ENCODE measurements around the gene CYP3A5. TPM values are rescaled to one million over a fixed set of nuclear protein-coding genes. Genes with fewer than 3 reads are reported as not detected.
"Not testable (repeated sequence)": the region's sequence is repeated elsewhere in the genome, so short reads cannot be mapped to it uniquely, and the experiment has no call there.

CYP3A5 gene
- total RNA-seq, 1 donor from 2014 or later, result 15.5 TPM

DNA sequence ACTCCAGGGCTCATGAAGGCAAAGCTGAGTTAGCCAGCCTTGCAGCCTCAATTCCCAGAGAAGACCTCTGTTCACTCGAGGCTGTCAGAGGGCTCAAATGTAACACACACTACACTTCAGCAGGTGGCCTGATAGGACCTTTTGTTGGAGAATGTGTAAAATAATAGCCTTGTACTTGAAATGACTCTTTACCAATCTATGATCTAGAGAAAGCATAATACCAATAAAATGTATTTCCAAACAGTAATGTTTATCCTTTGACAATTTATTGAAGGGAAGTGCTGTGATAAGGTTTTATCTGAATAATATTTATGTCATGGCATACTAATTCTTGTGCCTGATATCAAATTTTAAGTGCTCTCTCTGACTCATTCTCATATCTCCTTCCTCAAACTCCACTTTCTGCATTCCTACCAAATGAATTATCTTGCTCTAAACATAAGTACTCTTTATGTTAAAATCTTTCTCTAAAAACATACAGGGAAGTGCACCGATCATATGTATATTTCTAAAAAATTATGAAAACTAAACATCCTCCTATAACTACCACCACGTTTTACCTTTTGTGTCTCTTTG is 34.3 kb upstream of the CYP3A5 start:
- no peaks in the 10 kb centered on the region for H3K9me3 ChIP-seq
- no peak overlapping the region for H3K27ac ChIP-seq
- no peaks in the 10 kb centered on the region for H3K36me3 ChIP-seq
- no peak overlapping the region for H3K4me3 ChIP-seq
- no peak for ATAC-seq
- H3K27me3 ChIP-seq (ENCODE audit: low read depth), result no peaks in the 10 kb centered on the region
- no peak for DNase-seq
- intact Hi-C loops (cut with DNase I), result no loop called here
- no peaks in the 10 kb centered on the region for H3K4me1 ChIP-seq
- TF ChIP-seq, protein P1, sequence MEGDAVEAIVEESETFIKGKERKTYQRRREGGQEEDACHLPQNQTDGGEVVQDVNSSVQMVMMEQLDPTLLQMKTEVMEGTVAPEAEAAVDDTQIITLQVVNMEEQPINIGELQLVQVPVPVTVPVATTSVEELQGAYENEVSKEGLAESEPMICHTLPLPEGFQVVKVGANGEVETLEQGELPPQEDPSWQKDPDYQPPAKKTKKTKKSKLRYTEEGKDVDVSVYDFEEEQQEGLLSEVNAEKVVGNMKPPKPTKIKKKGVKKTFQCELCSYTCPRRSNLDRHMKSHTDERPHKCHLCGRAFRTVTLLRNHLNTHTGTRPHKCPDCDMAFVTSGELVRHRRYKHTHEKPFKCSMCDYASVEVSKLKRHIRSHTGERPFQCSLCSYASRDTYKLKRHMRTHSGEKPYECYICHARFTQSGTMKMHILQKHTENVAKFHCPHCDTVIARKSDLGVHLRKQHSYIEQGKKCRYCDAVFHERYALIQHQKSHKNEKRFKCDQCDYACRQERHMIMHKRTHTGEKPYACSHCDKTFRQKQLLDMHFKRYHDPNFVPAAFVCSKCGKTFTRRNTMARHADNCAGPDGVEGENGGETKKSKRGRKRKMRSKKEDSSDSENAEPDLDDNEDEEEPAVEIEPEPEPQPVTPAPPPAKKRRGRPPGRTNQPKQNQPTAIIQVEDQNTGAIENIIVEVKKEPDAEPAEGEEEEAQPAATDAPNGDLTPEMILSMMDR (IDR thresholded peaks at IDR 0.05), result no peak

DNA sequence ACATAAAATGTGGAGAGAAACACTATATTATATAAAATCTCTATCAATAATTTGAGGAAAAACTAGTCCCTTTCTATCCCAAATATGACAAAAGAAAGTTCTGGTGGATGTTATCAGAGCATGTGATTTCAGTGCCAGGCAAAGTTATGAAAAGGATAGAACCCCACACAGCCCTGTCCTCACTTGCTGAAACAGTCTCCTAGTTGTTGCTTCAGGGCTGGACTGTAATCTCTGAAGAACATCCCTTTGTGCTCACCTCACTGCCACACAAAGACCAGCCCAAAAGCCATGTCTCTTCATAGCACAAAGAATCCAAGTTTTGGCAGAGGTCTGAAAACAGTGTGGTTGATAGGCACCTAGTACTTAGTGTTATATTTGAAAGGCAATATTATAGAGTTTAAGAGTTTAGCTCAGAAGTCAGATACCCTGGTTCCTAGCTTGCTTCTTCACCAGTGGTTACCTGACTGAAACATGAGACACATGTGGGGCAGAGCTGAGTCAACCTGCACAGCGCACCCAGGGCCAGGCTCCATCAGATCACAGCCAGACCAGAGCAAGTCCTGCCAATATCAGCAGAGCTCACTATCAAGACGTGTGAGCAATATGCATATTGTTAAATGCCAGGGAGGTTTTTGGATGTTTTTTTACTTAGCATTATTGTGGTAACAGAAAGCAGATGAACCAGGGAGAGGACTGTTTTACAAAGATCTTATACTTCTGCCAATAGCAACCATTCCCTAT is 30.2 kb upstream of the CYP3A5 start:
- Histone ChIP-seq H3K27me3 (ENCODE audit: low read depth) (no peaks in the 10 kb centered on the region), H3K4me3 (no peak overlapping the region), H3K36me3 (no peaks in the 10 kb centered on the region), H3K4me1 (no peaks in the 10 kb centered on the region), H3K9me3 (no peaks in the 10 kb centered on the region), H3K27ac (no peak overlapping the region)
- intact Hi-C loops (cut with DNase I), result no loop called here
- TF ChIP-seq, protein P1 (IDR thresholded peaks at IDR 0.05), result no peak
- DNase-seq (no peak), ATAC-seq (no peak)

DNA sequence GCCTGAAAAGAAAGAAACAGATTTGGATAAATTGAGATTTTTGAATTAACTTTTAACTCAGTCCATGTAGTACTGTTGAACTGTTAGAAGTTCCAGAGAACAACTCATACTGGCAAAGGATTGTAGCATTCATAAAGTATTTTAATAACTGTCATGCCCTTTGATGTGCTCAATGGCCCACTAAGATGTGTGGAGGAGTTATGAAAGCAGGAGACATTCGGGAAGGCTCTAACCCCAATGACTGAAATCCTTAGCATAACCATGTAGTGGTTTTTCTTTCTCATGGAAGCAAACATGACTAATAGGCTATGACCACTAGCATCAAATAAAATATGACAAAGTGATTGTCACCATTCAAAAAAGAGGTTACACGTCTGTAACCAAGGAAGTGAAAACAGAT is 29.5 kb upstream of the CYP3A5 start:
- Histone ChIP-seq H3K4me1 (no peaks in the 10 kb centered on the region), H3K36me3 (no peaks in the 10 kb centered on the region), H3K27me3 (ENCODE audit: low read depth) (no peaks in the 10 kb centered on the region), H3K9me3 (no peaks in the 10 kb centered on the region), H3K4me3 (no peak overlapping the region), H3K27ac (no peak overlapping the region)
- DNase-seq, result no peak
- ATAC-seq, result no peak
- TF ChIP-seq, protein P1 (IDR thresholded peaks at IDR 0.05), result no peak
- intact Hi-C loops (cut with DNase I), result no loop called here

DNA sequence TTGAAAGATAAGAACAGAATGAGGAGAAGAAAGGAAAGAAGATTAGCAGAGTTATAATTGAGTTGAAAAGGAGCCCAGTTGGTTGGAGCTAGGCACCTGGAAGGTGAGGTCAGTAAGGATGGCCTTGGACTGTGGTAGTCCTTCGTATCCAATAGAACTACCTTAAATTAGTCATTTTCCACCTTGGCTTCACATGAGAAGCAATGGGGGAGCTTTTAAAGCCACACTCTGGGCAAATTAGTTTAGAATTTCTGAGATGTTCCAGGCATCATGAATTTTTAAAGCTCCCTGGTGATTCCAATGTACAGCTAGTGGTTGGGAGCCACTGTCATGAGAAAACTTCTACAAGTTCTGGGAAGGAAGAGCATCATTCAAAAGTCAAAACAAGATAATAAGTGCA is 27.3 kb upstream of the CYP3A5 start:
- ATAC-seq, result no peak
- H3K9me3 ChIP-seq, result no peaks in the 10 kb centered on the region
- no peaks in the 10 kb centered on the region for H3K4me1 ChIP-seq
- TF ChIP-seq, protein P1 (IDR thresholded peaks at IDR 0.05), result no peak
- H3K27me3 ChIP-seq (ENCODE audit: low read depth), result no peaks in the 10 kb centered on the region
- intact Hi-C loops (cut with DNase I), result no loop called here
- no peak for DNase-seq
- H3K4me3 ChIP-seq, result no peak overlapping the region
- no peak overlapping the region for H3K27ac ChIP-seq
- no peaks in the 10 kb centered on the region for H3K36me3 ChIP-seq

DNA sequence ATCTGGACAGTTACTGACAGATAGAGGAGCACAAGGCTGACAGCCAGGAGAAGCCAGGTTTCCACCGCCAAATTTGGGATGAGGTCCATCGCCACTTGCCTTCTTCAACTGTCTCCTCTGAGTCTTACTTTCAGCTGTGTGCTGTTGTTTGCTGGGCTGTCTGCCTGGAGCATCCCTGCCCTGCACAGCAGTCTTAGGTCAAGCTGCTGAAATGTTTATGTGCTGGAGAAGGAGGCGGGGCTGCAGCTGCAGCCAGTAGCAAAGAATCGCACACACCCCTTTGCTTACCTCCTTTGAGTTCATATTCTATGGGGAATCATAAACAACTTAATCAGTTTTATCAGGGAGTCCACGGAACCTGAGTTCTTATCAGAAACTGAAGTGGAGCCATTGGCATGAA is 20.1 kb upstream of the CYP3A5 start:
- intact Hi-C loops (cut with DNase I), result no loop called here
- ATAC-seq (no peak), DNase-seq (no peak)
- TF ChIP-seq, protein P1 (IDR thresholded peaks at IDR 0.05), result no peak
- Histone ChIP-seq H3K4me1 (no peaks in the 10 kb centered on the region), H3K27ac (no peak overlapping the region), H3K27me3 (ENCODE audit: low read depth) (no peaks in the 10 kb centered on the region), H3K36me3 (no peaks in the 10 kb centered on the region), H3K4me3 (no peak overlapping the region), H3K9me3 (no peaks in the 10 kb centered on the region)

DNA sequence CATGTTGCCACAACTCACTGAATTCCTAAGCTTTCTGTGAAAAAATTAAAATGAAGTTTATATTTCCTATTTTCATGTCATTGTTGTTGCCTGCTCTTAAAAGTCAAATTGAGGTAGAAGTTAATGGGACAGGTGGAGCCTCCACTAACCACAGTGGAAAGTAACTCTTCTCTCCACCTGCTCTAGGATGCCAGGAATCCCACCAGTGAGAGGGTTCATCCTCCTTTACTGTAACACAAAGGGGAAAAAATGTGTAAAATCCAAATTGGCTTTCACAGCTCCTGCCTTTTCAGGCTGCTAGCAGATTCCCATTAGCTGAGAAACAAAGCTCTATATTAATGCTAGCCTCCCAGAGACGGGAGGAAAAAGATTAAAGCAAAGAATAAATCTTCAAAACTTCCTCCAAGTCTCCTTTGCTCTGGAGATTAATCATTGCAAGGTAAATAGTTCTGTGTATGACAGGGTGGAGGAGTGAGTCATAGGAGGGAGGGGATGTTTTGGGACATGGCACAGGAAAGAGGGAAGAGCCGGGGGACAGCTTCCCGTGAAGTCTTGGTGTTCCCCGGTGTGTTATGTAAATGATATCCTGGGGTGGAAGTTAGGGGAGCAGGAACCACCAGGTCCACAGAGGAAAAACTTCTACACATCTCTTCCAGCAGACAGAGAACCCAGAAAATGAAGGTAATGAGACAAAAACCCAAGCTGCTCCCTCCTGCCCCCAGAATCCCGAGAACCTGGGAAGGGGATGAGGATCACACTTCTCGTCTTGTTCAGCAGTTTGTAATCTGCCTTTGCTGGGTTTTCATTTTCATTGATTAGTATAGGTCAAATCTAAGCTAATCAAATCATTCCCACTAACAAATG is 19.3 kb upstream of the CYP3A5 start:
- ATAC-seq, result peak; percentile 70 to 86
- DNase-seq; H3K4me1 ChIP-seq; H3K36me3 ChIP-seq; H3K9me3 ChIP-seq; H3K27me3 ChIP-seq (ENCODE audit: low read depth); H3K27ac ChIP-seq; H3K4me3 ChIP-seq; intact Hi-C loops (cut with DNase I): not testable (repeated sequence)
